WTC11 (cell line): ENCODE data around the gene ZIC2. TPM values are rescaled to one million over a fixed set of nuclear protein-coding genes. Genes with fewer than 3 reads are reported as not detected.
A peak's percentile ranks its signal among the peaks of the same experiment; 100 is the strongest.

Experiments
- ATAC-seq: fragments of 200-7000 bp; cut with Tn5 transposase; 2 replicates; pipeline ENCODE4 v1.10.0; 2021; ENCODE audit warnings: mild to moderate bottlenecking, moderate library complexity
- CTCF ChIA-PET: fragments of 300-600 bp; sonication (Branson Sonifier 250); formaldehyde crosslinking; loops from one replicate; lab custom pipeline; 2021; ENCODE audit warnings: antibody characterized with exemption; lab: Charles Lee
- POLR2A ChIA-PET: fragments of 350-600 bp; sonication (Branson Sonifier 250); formaldehyde crosslinking; loops from one replicate; lab custom pipeline; 2021; ENCODE audit warnings: antibody characterized with exemption; lab: Charles Lee
- DNase-seq: peaks from one replicate; pipeline ENCODE4 v3.0.0; 2021; ENCODE audit warnings: low spot score
- H3K27ac Mint-ChIP-seq: 2 replicates; pipeline ENCODE4 v1.8.0; 2021; ENCODE audit warnings: mixed read lengths
- H3K27me3 Mint-ChIP-seq: 2 replicates; pipeline ENCODE4 v1.8.0; 2021; ENCODE audit warnings: low read depth, mild to moderate bottlenecking, moderate library complexity, mixed read lengths
- H3K36me3 Mint-ChIP-seq: 2 replicates; pipeline ENCODE4 v1.8.0; 2021; ENCODE audit warnings: mixed read lengths
- H3K4me1 Mint-ChIP-seq: 2 replicates; pipeline ENCODE4 v1.8.0; 2022; ENCODE audit warnings: mixed read lengths
- H3K4me3 Mint-ChIP-seq: 2 replicates; pipeline ENCODE4 v1.8.0; 2021; ENCODE audit warnings: mild to moderate bottlenecking, moderate library complexity, mixed read lengths
- H3K9me3 Mint-ChIP-seq: 2 replicates; pipeline ENCODE4 v1.8.0; 2021; ENCODE audit warnings: mixed read lengths
- ELF4 ChIP-seq: sonication (generic); formaldehyde crosslinking; IDR thresholded peaks from 2 replicates; pipeline ENCODE4 v1.8.1; 2022; ENCODE audit warnings: low read depth, mild to moderate bottlenecking, moderate library complexity, missing genetic modification reagents
- FOXK1 ChIP-seq: sonication (generic); formaldehyde crosslinking; IDR thresholded peaks from 2 replicates; pipeline ENCODE4 v1.8.0; 2022; ENCODE audit warnings: mild to moderate bottlenecking, moderate library complexity, missing genetic modification reagents
- GRHL2 ChIP-seq: fragments of 250-450 bp; sonication (Bioruptor Pico); IDR thresholded peaks from 2 replicates; pipeline ENCODE4 v1.8.0; 2022; ENCODE audit warnings: mild to moderate bottlenecking, moderate library complexity; ENCODE audit not compliant: insufficient replicate concordance, severe bottlenecking
- HMGA2 ChIP-seq: fragments of 250-450 bp; sonication (Bioruptor Pico); IDR thresholded peaks from 2 replicates; pipeline ENCODE4 v1.4.0; 2021; ENCODE audit warnings: mild to moderate bottlenecking, moderate library complexity
- SMAD3 ChIP-seq: sonication (generic); formaldehyde crosslinking; IDR thresholded peaks from 2 replicates; pipeline ENCODE4 v1.8.0; 2022; ENCODE audit warnings: missing genetic modification reagents, mild to moderate bottlenecking, borderline replicate concordance
- TEAD1 ChIP-seq: sonication (generic); formaldehyde crosslinking; IDR thresholded peaks from 2 replicates; pipeline ENCODE4 v1.8.0; 2022; ENCODE audit warnings: mild to moderate bottlenecking, missing genetic modification reagents
- ZBTB21 ChIP-seq: sonication (generic); formaldehyde crosslinking; IDR thresholded peaks from 2 replicates; pipeline ENCODE4 v1.8.1; 2023; ENCODE audit warnings: mild to moderate bottlenecking, missing genetic modification reagents, borderline replicate concordance
- ZNF263 ChIP-seq: sonication (generic); formaldehyde crosslinking; IDR thresholded peaks from 2 replicates; pipeline ENCODE4 v1.8.1; 2022; ENCODE audit warnings: low read depth, mild to moderate bottlenecking, moderate library complexity, missing genetic modification reagents
- ZNF423 ChIP-seq: fragments of 250-450 bp; sonication (Bioruptor Pico); IDR thresholded peaks from 2 replicates; pipeline ENCODE4 v2.1.2; 2022; ENCODE audit warnings: mild to moderate bottlenecking, moderate library complexity
- total RNA-seq: library from RNA; stranded (reverse); gene quantifications from 3 replicates; pipeline ENCODE4 v1.2.3, GENCODE V29; 2021
- TF ChIP-seq, protein P1 (sequence below): fragments of 200-600 bp; IDR thresholded peaks from 2 replicates; pipeline ENCODE4 v1.8.0; 2022; ENCODE audit warnings: antibody characterized with exemption
- TF ChIP-seq, protein P2 (sequence below): sonication (generic); formaldehyde crosslinking; IDR thresholded peaks from 2 replicates; pipeline ENCODE4 v1.8.1; 2022; ENCODE audit warnings: low read depth, missing genetic modification reagents, borderline replicate concordance
- TF ChIP-seq, protein P3 (sequence below): fragments of 250-450 bp; sonication (Bioruptor Pico); IDR thresholded peaks from 2 replicates; pipeline ENCODE4 v1.9.0; 2021; ENCODE audit warnings: mild to moderate bottlenecking

ZIC2 gene
- total RNA-seq, 1 experiment from 2014 or later, result 344 TPM

DNA sequence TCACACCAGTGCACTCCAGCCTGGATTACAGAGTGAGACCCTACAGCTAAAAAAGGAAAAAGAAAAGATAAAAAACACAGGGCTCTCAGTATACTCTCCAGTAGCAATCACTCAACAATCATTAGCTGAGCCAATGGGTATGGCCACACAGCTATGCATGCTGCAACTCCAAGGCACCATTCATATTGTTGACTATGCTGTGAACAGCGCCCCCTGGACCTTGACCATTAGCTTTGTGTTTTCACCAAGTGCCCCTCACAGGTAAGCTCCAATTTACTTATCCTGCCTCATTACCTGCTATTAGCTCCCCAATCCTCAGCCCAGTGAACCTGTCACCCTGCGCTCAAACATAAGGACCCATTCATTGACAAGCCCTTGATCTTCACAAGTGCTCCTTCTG, 45.8 kb upstream of the ZIC2 start:
- TF ChIP-seq GRHL2 (CRISPR knock-in tag) (no peak), FOXK1 (CRISPR knock-in tag) (peak; percentile 44; the same call in 1 of the 2 replicates)
- TF ChIP-seq, protein P1, sequence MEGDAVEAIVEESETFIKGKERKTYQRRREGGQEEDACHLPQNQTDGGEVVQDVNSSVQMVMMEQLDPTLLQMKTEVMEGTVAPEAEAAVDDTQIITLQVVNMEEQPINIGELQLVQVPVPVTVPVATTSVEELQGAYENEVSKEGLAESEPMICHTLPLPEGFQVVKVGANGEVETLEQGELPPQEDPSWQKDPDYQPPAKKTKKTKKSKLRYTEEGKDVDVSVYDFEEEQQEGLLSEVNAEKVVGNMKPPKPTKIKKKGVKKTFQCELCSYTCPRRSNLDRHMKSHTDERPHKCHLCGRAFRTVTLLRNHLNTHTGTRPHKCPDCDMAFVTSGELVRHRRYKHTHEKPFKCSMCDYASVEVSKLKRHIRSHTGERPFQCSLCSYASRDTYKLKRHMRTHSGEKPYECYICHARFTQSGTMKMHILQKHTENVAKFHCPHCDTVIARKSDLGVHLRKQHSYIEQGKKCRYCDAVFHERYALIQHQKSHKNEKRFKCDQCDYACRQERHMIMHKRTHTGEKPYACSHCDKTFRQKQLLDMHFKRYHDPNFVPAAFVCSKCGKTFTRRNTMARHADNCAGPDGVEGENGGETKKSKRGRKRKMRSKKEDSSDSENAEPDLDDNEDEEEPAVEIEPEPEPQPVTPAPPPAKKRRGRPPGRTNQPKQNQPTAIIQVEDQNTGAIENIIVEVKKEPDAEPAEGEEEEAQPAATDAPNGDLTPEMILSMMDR, result peak; percentile 25; the same call in 1 of the 2 replicates
- no peak overlapping the region for H3K27ac Mint-ChIP-seq
- H3K36me3 Mint-ChIP-seq, result no peaks in the 10 kb centered on the region
- DNase-seq (peak; percentile 56), ATAC-seq (peak; percentile 60)
- no peaks in the 10 kb centered on the region; the same call in 1 of the 2 replicates for H3K27me3 Mint-ChIP-seq
- ChIA-PET POLR2A (no interaction called here), CTCF (interaction anchor here (0.5 to 1.9 kb wide), 43 partner anchors 9 to 688 kb away, joined by 3 to 27 read pairs (median 4); partner anchors contain the start of gene ZIC2)
- no peaks in the 10 kb centered on the region for H3K9me3 Mint-ChIP-seq
- peaks cover 10% of the 10 kb centered on the region for H3K4me1 Mint-ChIP-seq
- no peak overlapping the region for H3K4me3 Mint-ChIP-seq

DNA sequence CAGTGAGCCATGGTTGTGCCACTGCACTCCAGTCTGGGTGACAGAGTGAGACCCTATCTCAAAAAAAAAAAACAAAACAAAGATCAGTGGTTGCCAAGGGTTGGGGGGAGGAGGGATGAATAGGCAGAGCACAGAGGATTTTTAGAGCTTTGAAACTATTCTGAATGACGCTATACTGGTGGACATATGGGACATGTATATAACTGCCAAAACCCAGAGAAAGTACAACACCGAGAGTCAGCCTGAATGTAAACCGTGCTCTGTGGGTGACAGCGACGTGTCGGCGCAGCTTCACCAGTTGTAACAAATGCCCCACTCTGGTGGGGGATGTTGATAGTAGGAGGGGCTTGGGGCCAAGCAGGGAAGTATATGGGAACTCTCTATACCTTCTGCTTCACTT, 42.9 kb upstream of the ZIC2 start:
- H3K27me3 Mint-ChIP-seq, result no peaks in the 10 kb centered on the region; the same call in 1 of the 2 replicates
- POLR2A ChIA-PET, result no interaction called here
- no peak for DNase-seq
- no peak overlapping the region for H3K4me3 Mint-ChIP-seq
- peaks cover 10% of the 10 kb centered on the region for H3K4me1 Mint-ChIP-seq
- TF ChIP-seq ZNF263, result no peak
- no peak for TF ChIP-seq SMAD3 (CRISPR knock-in tag)
- TF ChIP-seq HMGA2 (CRISPR knock-in tag), result no peak
- no peak for TF ChIP-seq TEAD1 (CRISPR knock-in tag)
- TF ChIP-seq, protein P2, sequence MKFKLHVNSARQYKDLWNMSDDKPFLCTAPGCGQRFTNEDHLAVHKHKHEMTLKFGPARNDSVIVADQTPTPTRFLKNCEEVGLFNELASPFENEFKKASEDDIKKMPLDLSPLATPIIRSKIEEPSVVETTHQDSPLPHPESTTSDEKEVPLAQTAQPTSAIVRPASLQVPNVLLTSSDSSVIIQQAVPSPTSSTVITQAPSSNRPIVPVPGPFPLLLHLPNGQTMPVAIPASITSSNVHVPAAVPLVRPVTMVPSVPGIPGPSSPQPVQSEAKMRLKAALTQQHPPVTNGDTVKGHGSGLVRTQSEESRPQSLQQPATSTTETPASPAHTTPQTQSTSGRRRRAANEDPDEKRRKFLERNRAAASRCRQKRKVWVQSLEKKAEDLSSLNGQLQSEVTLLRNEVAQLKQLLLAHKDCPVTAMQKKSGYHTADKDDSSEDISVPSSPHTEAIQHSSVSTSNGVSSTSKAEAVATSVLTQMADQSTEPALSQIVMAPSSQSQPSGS, result no peak
- CTCF ChIA-PET, result interaction anchor here (0.9 kb wide), 1 partner anchor 21 kb away, joined by 3 read pairs; no protein-coding TSS in a partner anchor
- no peak; the same call in 1 of the 2 replicates for ATAC-seq
- H3K27ac Mint-ChIP-seq, result no peak overlapping the region
- no peaks in the 10 kb centered on the region for H3K36me3 Mint-ChIP-seq
- no peaks in the 10 kb centered on the region for H3K9me3 Mint-ChIP-seq

DNA sequence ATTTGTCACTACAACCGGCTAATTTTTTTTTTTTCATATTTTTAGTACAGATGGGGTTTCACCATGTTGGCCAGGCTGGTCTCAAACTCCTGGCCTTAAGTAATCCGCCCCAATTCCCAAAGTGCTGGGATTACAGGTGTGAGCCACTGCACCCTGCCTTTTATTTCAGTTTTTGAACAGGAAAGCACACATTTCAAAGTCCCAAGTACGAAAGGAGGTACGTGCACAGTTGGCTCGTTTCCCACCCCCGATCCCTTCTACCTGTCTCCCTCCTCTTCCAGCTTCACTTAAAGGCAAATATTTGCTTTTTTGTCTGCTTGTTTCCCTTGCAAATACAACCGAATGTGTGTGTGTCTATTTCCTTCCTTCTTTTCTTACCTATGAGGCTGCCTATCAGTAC, 40.5 kb upstream of the ZIC2 start:
- Mint-ChIP-seq H3K27ac (no peak overlapping the region), H3K27me3 (no peaks in the 10 kb centered on the region; the same call in 1 of the 2 replicates), H3K4me3 (no peak overlapping the region), H3K9me3 (no peaks in the 10 kb centered on the region), H3K36me3 (no peaks in the 10 kb centered on the region), H3K4me1 (peaks cover 10% of the 10 kb centered on the region)
- no peak for TF ChIP-seq ZBTB21 (CRISPR knock-in tag)
- ATAC-seq (no peak), DNase-seq (no peak)
- CTCF ChIA-PET, result interaction anchor here (0.9 to 3.5 kb wide), 4 partner anchors 11 to 33 kb away, joined by 3 to 11 read pairs (median 4); no protein-coding TSS in a partner anchor
- POLR2A ChIA-PET, result no interaction called here

DNA sequence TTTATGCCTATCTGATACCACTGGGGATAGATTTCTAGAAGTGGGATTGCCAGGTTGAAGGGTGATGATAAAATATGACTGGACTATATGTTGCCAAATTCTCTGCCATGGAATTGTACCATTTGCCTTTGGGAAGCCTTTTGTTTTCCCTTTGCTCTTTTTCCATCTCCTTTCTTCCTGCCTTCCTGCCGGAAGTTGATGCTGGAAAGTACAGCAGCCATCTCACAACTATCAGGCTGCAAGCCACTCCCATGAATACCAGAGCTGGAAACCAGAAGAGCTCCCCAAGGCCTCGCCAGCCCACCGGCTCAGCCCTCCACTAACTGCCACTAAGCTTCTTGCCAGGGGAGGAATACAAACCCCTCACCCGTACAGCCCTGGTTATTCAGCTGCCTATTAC, 39.7 kb upstream of the ZIC2 start:
- Mint-ChIP-seq H3K36me3 (no peaks in the 10 kb centered on the region), H3K9me3 (no peaks in the 10 kb centered on the region), H3K27ac (peak overlapping the region; percentile 7; the same call in 1 of the 2 replicates), H3K4me3 (no peak overlapping the region), H3K4me1 (peaks cover 14% of the 10 kb centered on the region), H3K27me3 (no peaks in the 10 kb centered on the region; the same call in 1 of the 2 replicates)
- CTCF ChIA-PET, result interaction anchor here (3.5 kb wide), 1 partner anchor 14 kb away, joined by 11 read pairs; no protein-coding TSS in a partner anchor
- TF ChIP-seq, protein P3, sequence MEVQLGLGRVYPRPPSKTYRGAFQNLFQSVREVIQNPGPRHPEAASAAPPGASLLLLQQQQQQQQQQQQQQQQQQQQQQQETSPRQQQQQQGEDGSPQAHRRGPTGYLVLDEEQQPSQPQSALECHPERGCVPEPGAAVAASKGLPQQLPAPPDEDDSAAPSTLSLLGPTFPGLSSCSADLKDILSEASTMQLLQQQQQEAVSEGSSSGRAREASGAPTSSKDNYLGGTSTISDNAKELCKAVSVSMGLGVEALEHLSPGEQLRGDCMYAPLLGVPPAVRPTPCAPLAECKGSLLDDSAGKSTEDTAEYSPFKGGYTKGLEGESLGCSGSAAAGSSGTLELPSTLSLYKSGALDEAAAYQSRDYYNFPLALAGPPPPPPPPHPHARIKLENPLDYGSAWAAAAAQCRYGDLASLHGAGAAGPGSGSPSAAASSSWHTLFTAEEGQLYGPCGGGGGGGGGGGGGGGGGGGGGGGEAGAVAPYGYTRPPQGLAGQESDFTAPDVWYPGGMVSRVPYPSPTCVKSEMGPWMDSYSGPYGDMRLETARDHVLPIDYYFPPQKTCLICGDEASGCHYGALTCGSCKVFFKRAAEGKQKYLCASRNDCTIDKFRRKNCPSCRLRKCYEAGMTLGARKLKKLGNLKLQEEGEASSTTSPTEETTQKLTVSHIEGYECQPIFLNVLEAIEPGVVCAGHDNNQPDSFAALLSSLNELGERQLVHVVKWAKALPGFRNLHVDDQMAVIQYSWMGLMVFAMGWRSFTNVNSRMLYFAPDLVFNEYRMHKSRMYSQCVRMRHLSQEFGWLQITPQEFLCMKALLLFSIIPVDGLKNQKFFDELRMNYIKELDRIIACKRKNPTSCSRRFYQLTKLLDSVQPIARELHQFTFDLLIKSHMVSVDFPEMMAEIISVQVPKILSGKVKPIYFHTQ, result no peak
- TF ChIP-seq ELF4 (CRISPR knock-in tag) (no peak), ZNF423 (CRISPR knock-in tag) (no peak)
- ATAC-seq (no peak), DNase-seq (no peak)
- POLR2A ChIA-PET, result no interaction called here
